Astrocyte of the cerebellum (primary cell): ENCODE measurements around the gene IFNGR2.

ENCODE experiments used
- DNase-seq: peaks from one replicate; pipeline ENCODE4 v3.0.0-alpha.2; 2011; ENCODE audit warnings: low read depth
- H3K4me3 ChIP-seq: 2 replicates; pipeline ENCODE4 v1.5.1; 2011; ENCODE audit warnings: mild to moderate bottlenecking, low read depth, low read length, moderate library complexity
- in situ Hi-C: cut with HindIII; loops from 2 replicates; pipeline ENCODE4 v1.10.0; 2017; ENCODE audit warnings: low sequenced_read_pairs
- TF ChIP-seq, protein P1 (sequence below): IDR thresholded peaks from 2 replicates; pipeline ENCODE4 v1.5.1; 2012; ENCODE audit warnings: low read length, low read depth, moderate library complexity, mild to moderate bottlenecking; ENCODE audit errors: missing control alignments

Gene IFNGR2

DNA sequence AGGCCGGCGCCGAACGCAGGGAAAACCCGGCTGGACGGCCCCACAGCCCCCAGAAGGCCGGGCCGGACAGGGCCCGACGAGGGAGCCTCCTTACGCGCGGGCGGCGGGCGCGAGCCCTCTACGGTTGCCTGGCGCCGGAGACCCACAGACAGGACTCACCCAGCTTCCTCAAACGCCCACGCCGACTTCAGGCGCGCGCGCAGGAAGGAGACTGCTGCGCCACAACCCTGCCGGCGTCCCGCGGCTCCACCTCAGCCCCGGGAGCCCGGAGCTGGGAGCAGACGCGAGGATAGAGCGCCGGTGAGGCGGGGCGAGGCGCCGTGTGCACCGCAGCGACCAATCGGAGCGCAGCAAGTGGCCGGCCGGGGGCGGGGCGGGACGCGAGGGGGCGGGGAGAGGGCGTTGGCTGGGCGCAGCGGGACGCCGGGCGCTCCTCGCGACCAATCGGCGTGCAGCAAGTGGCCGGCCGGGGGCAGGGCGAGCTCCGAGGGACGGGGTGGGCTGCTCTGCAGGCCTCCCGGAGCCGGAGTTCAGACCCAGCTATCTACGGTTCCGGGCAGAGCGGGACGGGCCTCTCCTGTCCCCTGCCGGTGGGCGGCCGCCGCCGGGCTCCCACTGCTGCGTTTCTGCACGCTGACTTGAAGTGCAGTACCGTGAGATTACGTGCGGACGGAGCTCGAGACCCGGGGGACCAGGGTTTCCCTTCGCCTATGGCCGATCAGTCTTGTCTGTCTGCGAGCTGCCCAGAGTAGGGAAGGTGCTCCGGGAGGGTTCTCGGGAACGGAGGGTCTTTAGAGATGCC, 76.7 kb downstream of the IFNGR2 start, which contains the start of gene TMEM50B:
Gene TMEM50B, minus strand, starts transcription at position 296 of the 802 bp plus-strand sequence. CDS start 11,089 bp downstream, outside the sequence.
- TF ChIP-seq, protein P1, sequence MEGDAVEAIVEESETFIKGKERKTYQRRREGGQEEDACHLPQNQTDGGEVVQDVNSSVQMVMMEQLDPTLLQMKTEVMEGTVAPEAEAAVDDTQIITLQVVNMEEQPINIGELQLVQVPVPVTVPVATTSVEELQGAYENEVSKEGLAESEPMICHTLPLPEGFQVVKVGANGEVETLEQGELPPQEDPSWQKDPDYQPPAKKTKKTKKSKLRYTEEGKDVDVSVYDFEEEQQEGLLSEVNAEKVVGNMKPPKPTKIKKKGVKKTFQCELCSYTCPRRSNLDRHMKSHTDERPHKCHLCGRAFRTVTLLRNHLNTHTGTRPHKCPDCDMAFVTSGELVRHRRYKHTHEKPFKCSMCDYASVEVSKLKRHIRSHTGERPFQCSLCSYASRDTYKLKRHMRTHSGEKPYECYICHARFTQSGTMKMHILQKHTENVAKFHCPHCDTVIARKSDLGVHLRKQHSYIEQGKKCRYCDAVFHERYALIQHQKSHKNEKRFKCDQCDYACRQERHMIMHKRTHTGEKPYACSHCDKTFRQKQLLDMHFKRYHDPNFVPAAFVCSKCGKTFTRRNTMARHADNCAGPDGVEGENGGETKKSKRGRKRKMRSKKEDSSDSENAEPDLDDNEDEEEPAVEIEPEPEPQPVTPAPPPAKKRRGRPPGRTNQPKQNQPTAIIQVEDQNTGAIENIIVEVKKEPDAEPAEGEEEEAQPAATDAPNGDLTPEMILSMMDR = peak; percentile 45
- in situ Hi-C loops = no loop called here
- H3K4me3 ChIP-seq = peak within 1 kb of the TSS; percentile 69
- DNase-seq = peak; percentile 81

DNA sequence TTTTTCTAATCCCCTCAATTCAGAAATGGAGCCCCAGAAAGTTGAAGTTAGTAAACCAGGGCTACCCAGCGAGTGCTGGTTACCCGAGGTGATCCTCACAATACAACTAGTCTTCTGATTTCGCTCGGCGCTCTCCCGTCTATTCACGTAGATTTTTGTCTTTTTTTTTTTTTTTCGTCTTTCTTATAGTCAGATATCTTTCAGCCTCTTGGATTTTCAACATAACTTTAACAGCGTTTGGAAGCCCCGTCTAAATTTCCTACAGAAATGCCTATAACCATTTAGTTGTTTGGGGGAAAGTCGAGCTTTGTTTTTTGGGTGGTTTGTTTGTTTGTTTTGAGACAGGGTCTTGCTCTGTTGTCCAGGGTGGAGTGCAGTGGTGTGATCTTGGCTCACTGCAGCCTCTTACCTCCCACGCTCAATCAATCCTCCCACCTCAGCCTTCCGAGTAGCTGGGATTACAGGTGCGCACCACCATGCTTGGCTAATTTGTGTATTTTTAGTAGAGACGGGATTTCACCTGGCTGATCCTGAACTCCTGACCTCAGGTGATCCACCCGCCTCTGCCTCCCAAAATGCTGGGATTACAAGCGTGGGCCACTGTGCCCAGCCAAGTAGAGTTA, 77.4 kb downstream of the IFNGR2 start:
- TF ChIP-seq, protein P1 = no peak
- in situ Hi-C loops = no loop called here
- H3K4me3 ChIP-seq = peak overlapping the region; percentile 69
- no peak for DNase-seq

DNA sequence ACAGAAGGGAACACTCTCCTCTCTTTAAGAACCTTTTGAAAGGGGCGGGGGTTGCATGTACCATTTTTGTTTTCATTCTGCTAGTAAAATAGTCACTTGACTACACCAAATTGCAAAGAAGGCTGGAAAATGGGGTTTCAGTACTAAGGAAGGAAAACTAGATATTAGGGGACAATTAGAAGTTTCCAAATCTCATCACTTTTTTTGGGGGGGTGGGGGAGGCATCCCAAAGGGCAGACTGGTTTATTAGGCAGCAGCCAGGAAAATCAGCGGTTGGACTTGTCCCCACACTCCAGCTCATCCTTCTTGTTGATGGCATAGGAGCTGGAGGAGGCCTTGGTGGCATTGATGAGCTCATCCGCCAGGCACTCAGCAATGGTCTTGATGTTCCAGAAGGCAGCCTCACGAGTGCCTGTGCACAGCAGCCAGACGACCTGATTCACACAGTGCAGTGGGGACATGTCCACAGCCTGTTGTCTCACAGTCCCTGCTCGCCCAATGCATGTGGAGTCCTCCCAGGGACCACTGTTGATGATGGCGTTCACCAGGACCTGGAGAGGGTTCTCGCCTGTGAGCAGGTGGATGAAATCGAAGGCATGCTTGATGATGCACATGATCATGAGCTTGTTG, 78.2 kb downstream of the IFNGR2 start:
- no peak for DNase-seq
- TF ChIP-seq, protein P1 = no peak
- H3K4me3 ChIP-seq = no peak overlapping the region
- in situ Hi-C loops = no loop called here
